OCI-LY3 (cell line): ENCODE results near the gene TMEM272.

Experiments
- EZH2phosphoT487 ChIP-seq: fragments of 200-600 bp; shearing (Covaris generic); IDR thresholded peaks from 2 replicates; pipeline ENCODE4 v1.6.1; 2018; ENCODE audit warnings: antibody characterized with exemption, mixed run types, low read depth
- TF ChIP-seq, protein P1 (sequence below): fragments of 200-600, 300-600 bp; sonication (generic); IDR thresholded peaks from 2 replicates; pipeline ENCODE4 v1.5.1; 2014; ENCODE audit warnings: antibody characterized with exemption, low read length, low read depth

DNA sequence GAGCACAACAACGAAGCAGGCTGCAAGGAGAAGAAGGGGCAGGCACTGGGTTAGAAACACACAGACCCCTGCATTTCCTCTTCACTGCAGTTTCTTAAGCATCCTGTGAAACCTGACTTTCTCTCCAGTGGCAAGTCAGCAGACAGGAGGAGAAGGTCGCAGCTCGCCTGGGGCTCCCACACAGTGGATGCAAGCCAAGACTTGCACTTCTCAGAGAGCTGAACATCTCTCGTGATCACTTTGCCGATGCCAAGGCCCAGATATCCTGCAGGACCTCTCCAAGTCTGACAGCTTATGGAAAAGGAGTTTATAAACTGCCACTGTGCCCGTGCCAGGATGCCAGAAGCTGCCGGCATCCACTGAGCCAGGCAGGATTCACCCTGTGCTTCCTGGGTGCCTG, 18.4 kb downstream of the TMEM272 start:
- no peak for TF ChIP-seq EZH2phosphoT487
- TF ChIP-seq, protein P1, sequence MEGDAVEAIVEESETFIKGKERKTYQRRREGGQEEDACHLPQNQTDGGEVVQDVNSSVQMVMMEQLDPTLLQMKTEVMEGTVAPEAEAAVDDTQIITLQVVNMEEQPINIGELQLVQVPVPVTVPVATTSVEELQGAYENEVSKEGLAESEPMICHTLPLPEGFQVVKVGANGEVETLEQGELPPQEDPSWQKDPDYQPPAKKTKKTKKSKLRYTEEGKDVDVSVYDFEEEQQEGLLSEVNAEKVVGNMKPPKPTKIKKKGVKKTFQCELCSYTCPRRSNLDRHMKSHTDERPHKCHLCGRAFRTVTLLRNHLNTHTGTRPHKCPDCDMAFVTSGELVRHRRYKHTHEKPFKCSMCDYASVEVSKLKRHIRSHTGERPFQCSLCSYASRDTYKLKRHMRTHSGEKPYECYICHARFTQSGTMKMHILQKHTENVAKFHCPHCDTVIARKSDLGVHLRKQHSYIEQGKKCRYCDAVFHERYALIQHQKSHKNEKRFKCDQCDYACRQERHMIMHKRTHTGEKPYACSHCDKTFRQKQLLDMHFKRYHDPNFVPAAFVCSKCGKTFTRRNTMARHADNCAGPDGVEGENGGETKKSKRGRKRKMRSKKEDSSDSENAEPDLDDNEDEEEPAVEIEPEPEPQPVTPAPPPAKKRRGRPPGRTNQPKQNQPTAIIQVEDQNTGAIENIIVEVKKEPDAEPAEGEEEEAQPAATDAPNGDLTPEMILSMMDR: no peak
